Endothelial cell of umbilical vein (primary cell): ENCODE results near the gene CXorf66. TPM values are rescaled to one million over a fixed set of nuclear protein-coding genes. Genes with fewer than 3 reads are reported as not detected.

Source experiments
- BruUV-seq: library from RNA; stranded (reverse); fragments of 400-500 nt; replicated peaks from 2 replicates; lab custom pipeline; 2021; lab: Mats Ljungman, UMichigan
- CTCF ChIA-PET: fragments of 300-600, 350-600 bp; sonication (Branson Sonifier 250); formaldehyde crosslinking; loops from one replicate; lab custom pipeline; 2021; ENCODE audit warnings: antibody characterized with exemption, inconsistent platforms; lab: Charles Lee
- POLR2A ChIA-PET: fragments of 300-600, 350-600 bp; sonication (Branson Sonifier 250); formaldehyde crosslinking; loops from one replicate; lab custom pipeline; 2021; ENCODE audit warnings: antibody characterized with exemption, inconsistent platforms; lab: Charles Lee
- DNase-seq: peaks from one replicate; pipeline ENCODE4 v3.0.0-alpha.2; 2011; ENCODE audit warnings: low read depth, low spot score
- FAIRE-seq: peaks from 2 replicates; lab custom pipeline; 2011; peaks lifted over from hg19 to GRCh38; lab: Jason Lieb, UNC
- H2AFZ ChIP-seq: 2 replicates; pipeline ENCODE4 v1.6.0; 2012; ENCODE audit warnings: low read depth, low read length, control low read depth, inconsistent platforms
- H3K27ac ChIP-seq: 2 replicates; pipeline ENCODE4 v1.5.1; 2011; ENCODE audit warnings: low read depth, mild to moderate bottlenecking, control low read depth, low read length, moderate library complexity; ENCODE audit not compliant: insufficient read depth
- H3K27me3 ChIP-seq, 2 experiments: 2 replicates each; pipeline versions ENCODE4 v1.6.0 to v1.6.1; 2011; ENCODE audit warnings: low read length in 2 of 2, mixed read lengths in 1 of 2; ENCODE audit not compliant: control insufficient read depth in 2 of 2, insufficient read depth in 2 of 2
- H3K36me3 ChIP-seq, 2 experiments: 2 replicates in 1 of 2; 3 replicates in 1 of 2; pipeline ENCODE4 v1.5.1; 2011; ENCODE audit warnings: low read length in 2 of 2, mild to moderate bottlenecking in 1 of 2, moderate library complexity in 1 of 2; ENCODE audit not compliant: control insufficient read depth in 2 of 2, insufficient read depth in 2 of 2; ENCODE audit errors: extremely low read depth in 1 of 2
- H3K4me1 ChIP-seq: 3 replicates; pipeline ENCODE4 v1.5.1; 2011; ENCODE audit warnings: mild to moderate bottlenecking, low read length; ENCODE audit not compliant: control insufficient read depth, insufficient read depth; ENCODE audit errors: extremely low read depth
- H3K4me2 ChIP-seq: 2 replicates; pipeline ENCODE4 v1.6.1; 2011; ENCODE audit warnings: low read length, control low read depth, mixed read lengths; ENCODE audit not compliant: insufficient read depth
- H3K4me3 ChIP-seq, 3 experiments: fragments of 200-600 bp in 1 of 3; sonication (generic), shearing (Covaris generic) in 1 of 3; replicated peaks in 1 of 3; 2 replicates each; pipeline ENCODE4 v1.5.1; 2011 to 2016; ENCODE audit warnings: control low read depth in 3 of 3, low read length in 3 of 3, mild to moderate bottlenecking in 2 of 3, inconsistent platforms in 1 of 3, low read depth in 1 of 3, moderate library complexity in 1 of 3; ENCODE audit not compliant: insufficient read depth in 1 of 3
- H3K79me2 ChIP-seq: 2 replicates; pipeline ENCODE4 v1.6.0; 2012; ENCODE audit warnings: low read length, inconsistent platforms; ENCODE audit not compliant: control insufficient read depth, insufficient read depth
- H3K9ac ChIP-seq: replicated peaks from 2 replicates; pipeline ENCODE3; 2011; ENCODE audit warnings: low read length, control low read depth; ENCODE audit not compliant: insufficient read depth; ENCODE audit errors: extremely low read depth
- H3K9me1 ChIP-seq: replicated peaks from 3 replicates; pipeline ENCODE4 v1.6.0; 2011; ENCODE audit warnings: mild to moderate bottlenecking, low read length; ENCODE audit not compliant: control insufficient read depth, insufficient read depth; ENCODE audit errors: extremely low read depth
- H3K9me3 ChIP-seq: replicated peaks from 2 replicates; pipeline ENCODE4 v1.5.1; 2012; ENCODE audit warnings: low read length, inconsistent platforms; ENCODE audit not compliant: control insufficient read depth, insufficient read depth
- H4K20me1 ChIP-seq: replicated peaks from 2 replicates; pipeline ENCODE3; 2011; ENCODE audit warnings: mild to moderate bottlenecking, low read length; ENCODE audit not compliant: control insufficient read depth, insufficient read depth; ENCODE audit errors: extremely low read depth
- EZH2 ChIP-seq: IDR thresholded peaks from 2 replicates; pipeline ENCODE4 v1.6.1; 2012; ENCODE audit warnings: borderline replicate concordance, low read depth, mild to moderate bottlenecking, moderate library complexity, low read length, inconsistent platforms; ENCODE audit not compliant: severe bottlenecking
- FOS ChIP-seq: IDR thresholded peaks from 2 replicates; pipeline ENCODE4 v1.6.1; 2011; ENCODE audit warnings: mild to moderate bottlenecking, low read length, moderate library complexity, borderline replicate concordance; ENCODE audit not compliant: insufficient read depth
- GATA2 ChIP-seq: IDR thresholded peaks from 2 replicates; pipeline ENCODE4 v1.7.0; 2011; ENCODE audit warnings: low read depth, mild to moderate bottlenecking, moderate library complexity, mixed read lengths, low read length; ENCODE audit not compliant: insufficient read length, insufficient read depth
- JUN ChIP-seq: IDR thresholded peaks from 2 replicates; pipeline ENCODE4 v1.6.1; 2011; ENCODE audit warnings: borderline replicate concordance, low read depth; ENCODE audit not compliant: insufficient read length, insufficient read depth
- MYC ChIP-seq: IDR thresholded peaks from one replicate; pipeline ENCODE4 v1.6.1; 2011; ENCODE audit warnings: mild to moderate bottlenecking, low read depth, low read length
- POLR2A ChIP-seq: IDR thresholded peaks from 2 replicates; pipeline ENCODE4 v1.6.1; 2012; ENCODE audit warnings: low read depth, mild to moderate bottlenecking, control low read depth, low read length
- POLR2AphosphoS5 ChIP-seq: IDR thresholded peaks from 2 replicates; pipeline ENCODE4 v1.6.1; 2012; ENCODE audit warnings: low read depth, mild to moderate bottlenecking, control low read depth, low read length, moderate library complexity; ENCODE audit not compliant: insufficient read depth
- dilution Hi-C: fragments of 300-500 bp; cut with MboI; formaldehyde crosslinking; loops from one replicate; pipeline ENCODE4 v1.15.0; 2019; ENCODE audit warnings: low sequenced_read_pairs; ENCODE audit not compliant: extremely low pct_ligation_motif_present
- intact Hi-C: fragments of 100-400 bp; cut with micrococcal nuclease; formaldehyde crosslinking; loops from one replicate; pipeline ENCODE4 v1.10.0; 2022
- polyA plus RNA-seq, 4 experiments: library from polyadenylated mRNA; depleted of rRNA in 3 of 4; stranded (reverse) in 3 of 4; unstranded in 1 of 4; fragments of >200 nt; gene quantifications; 2 replicates each; pipeline versions ENCODE4 v1.2.1 to v1.2.3, GENCODE V29; 2011 to 2012; ENCODE audit warnings: missing spikeins in 1 of 4
- total RNA-seq: library from RNA; stranded (reverse); gene quantifications from 2 replicates; pipeline ENCODE4 v1.2.3, GENCODE V29; 2021
- TF ChIP-seq, protein P1 (sequence below): IDR thresholded peaks from 2 replicates; pipeline ENCODE4 v1.6.1; 2011; ENCODE audit not compliant: insufficient read depth, insufficient read length
- TF ChIP-seq, protein P2 (sequence below), 2 donors: IDR thresholded peaks; 1 replicate in 1 of 2; 2 replicates in 1 of 2; pipeline ENCODE4 v1.5.1; 2011; ENCODE audit warnings: low read length in 2 of 2, mild to moderate bottlenecking in 2 of 2, moderate library complexity in 2 of 2, control low read depth in 1 of 2, inconsistent platforms in 1 of 2, low read depth in 1 of 2; ENCODE audit not compliant: insufficient read depth in 1 of 2; ENCODE audit errors: extremely low read depth in 1 of 2

The CXorf66 gene
- total and polyA plus RNA-seq, 2 donors (not counting 3 experiments of a cell fraction or from before 2014, with no cell fraction given): not detected

DNA sequence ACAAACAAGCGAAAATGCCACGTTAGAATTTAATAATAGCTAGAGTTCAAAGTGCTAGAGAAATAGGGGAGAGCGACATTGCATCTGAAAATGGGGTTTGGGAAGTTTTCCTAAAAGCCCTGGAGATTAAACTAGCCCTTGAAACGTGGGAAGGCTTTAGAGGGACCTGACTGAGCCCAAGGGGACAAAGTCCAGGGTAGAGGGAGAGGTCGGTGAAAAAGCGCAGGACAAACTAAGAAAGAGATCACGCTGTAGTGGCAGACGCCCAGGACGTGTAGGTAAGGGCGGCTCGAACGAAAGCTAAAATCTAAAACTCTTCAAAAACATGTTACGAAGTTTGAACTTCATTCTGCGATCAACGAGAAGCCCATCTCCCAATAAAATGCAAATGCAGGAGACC, 31.4 kb downstream of the CXorf66 start:
- H4K20me1 ChIP-seq: peaks cover 2% of the 10 kb centered on the region
- H3K9me3 ChIP-seq: no peaks in the 10 kb centered on the region
- ChIA-PET POLR2A (interaction anchor here (1.1 to 1.2 kb wide), 2 partner anchors 8 to 17 kb away, joined by 5 read pairs; no protein-coding TSS in a partner anchor), CTCF (interaction anchor here (1.4 kb wide), 1 partner anchor 108 kb away, joined by 3 read pairs; no protein-coding TSS in a partner anchor)
- H3K4me1 ChIP-seq: peaks cover 8% of the 10 kb centered on the region
- no peaks in the 10 kb centered on the region for H3K27me3 ChIP-seq
- H3K27ac ChIP-seq: peak overlapping the region; percentile 9
- no TSS peak for BruUV-seq
- FAIRE-seq (peak; percentile 79), DNase-seq (no peak)
- peak overlapping the region; percentile 84 for H3K9ac ChIP-seq
- H3K36me3 ChIP-seq: no peaks in the 10 kb centered on the region
- peak overlapping the region; percentile 48 for H3K4me2 ChIP-seq
- H2AFZ ChIP-seq: peak overlapping the region; percentile 60
- TF ChIP-seq EZH2 (no peak), POLR2A (no peak), JUN (no peak), GATA2 (no peak), POLR2AphosphoS5 (no peak), FOS (no peak), MYC (no peak)
- TF ChIP-seq, protein P1, sequence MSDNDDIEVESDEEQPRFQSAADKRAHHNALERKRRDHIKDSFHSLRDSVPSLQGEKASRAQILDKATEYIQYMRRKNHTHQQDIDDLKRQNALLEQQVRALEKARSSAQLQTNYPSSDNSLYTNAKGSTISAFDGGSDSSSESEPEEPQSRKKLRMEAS: no peak
- TF ChIP-seq, protein P2, sequence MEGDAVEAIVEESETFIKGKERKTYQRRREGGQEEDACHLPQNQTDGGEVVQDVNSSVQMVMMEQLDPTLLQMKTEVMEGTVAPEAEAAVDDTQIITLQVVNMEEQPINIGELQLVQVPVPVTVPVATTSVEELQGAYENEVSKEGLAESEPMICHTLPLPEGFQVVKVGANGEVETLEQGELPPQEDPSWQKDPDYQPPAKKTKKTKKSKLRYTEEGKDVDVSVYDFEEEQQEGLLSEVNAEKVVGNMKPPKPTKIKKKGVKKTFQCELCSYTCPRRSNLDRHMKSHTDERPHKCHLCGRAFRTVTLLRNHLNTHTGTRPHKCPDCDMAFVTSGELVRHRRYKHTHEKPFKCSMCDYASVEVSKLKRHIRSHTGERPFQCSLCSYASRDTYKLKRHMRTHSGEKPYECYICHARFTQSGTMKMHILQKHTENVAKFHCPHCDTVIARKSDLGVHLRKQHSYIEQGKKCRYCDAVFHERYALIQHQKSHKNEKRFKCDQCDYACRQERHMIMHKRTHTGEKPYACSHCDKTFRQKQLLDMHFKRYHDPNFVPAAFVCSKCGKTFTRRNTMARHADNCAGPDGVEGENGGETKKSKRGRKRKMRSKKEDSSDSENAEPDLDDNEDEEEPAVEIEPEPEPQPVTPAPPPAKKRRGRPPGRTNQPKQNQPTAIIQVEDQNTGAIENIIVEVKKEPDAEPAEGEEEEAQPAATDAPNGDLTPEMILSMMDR (IDR thresholded peaks at IDR 0.05; ENCODE audit: extremely low read depth in 1 of 2, insufficient read depth in 1 of 2, low read depth in 1 of 2, low read length in 2 of 2): no peak
- peak overlapping the region in 2 of 3 experiments; percentile 59 to 83 for H3K4me3 ChIP-seq
- dilution Hi-C loops (no loop called here), intact Hi-C loops (loop anchor here (1.0 to 10.0 kb wide), 4 partner anchors 53 to 199 kb away; no protein-coding TSS in a partner anchor)
- no peaks in the 10 kb centered on the region for H3K9me1 ChIP-seq
- peaks cover 30% of the 10 kb centered on the region for H3K79me2 ChIP-seq
